ENCODE results near the gene HEY2. TPM values are rescaled to one million over a fixed set of nuclear protein-coding genes. Genes with fewer than 3 reads are reported as not detected.

The HEY2 gene
- total and polyA plus RNA-seq, 2 donors (not counting 1 experiment from before 2014, with no cell fraction given), result 0.12 TPM; not detected in 1

GRCh38 chr6:125789576-125790357 lies 40.3 kb downstream of the HEY2 start:
- Mint-ChIP-seq H3K4me3 (peak overlapping the region; percentile 93), H3K9me3 (ENCODE audit: insufficient read depth) (no peaks in the 10 kb centered on the region), H3K27me3 (no peaks in the 10 kb centered on the region), H3K27ac (peak overlapping the region; percentile 99), H3K4me1 (peaks cover 45% of the 10 kb centered on the region)
- intact Hi-C loops (cut with micrococcal nuclease), result loop anchor here (1.0 to 10.0 kb wide), 6 partner anchors 9 to 1555 kb away; partner anchors contain the start of genes ECHDC1, HEY2 and HINT3
- peaks cover 20 to 30% of the 10 kb centered on the region in 2 donors for H3K4me1 ChIP-seq (ENCODE audit: control insufficient read depth in 2 of 2, insufficient read depth in 2 of 2, low read length in 2 of 2)
- peaks cover 6% of the 10 kb centered on the region for H4K20me1 ChIP-seq (ENCODE audit: control insufficient read depth, insufficient read depth, low read length, poor library complexity, severe bottlenecking)
- ChIA-PET POLR2A (interaction anchor here (1.1 to 3.5 kb wide), 6 partner anchors 9 to 1477 kb away, joined by 3 to 59 read pairs (median 10); partner anchors contain the start of genes HINT3 and TRMT11), CTCF (interaction anchor here (0.8 to 10.4 kb wide), 20 partner anchors 9 to 1477 kb away, joined by 3 to 130 read pairs (median 4); partner anchors contain the start of genes HINT3, RNF146 and TRMT11)
- H3K4me2 ChIP-seq (replicated peaks; ENCODE audit: low read depth, low read length, poor library complexity, severe bottlenecking), result peak overlapping the region; percentile 95
- H3K36me3 ChIP-seq (replicated peaks in 1 of 2; ENCODE audit: control extremely low read depth in 1 of 2, control insufficient read depth in 1 of 2, extremely low read depth in 1 of 2, insufficient read depth in 2 of 2, low read length in 1 of 2), result no peaks in the 10 kb centered on the region
- ATAC-seq (ENCODE audit: low read depth), result no peak
- 21% methylated on average over 15 of the region's 19 CpGs for WGBS (ENCODE audit: insufficient coverage)
- peak overlapping the region; percentile 89 for H3K9ac ChIP-seq (ENCODE audit: low read length)
- H3K27me3 ChIP-seq (replicated peaks in 1 of 4; ENCODE audit: control extremely low read depth in 1 of 4, control insufficient read depth in 3 of 4, insufficient read depth in 4 of 4, low read length in 3 of 4), result no peaks in the 10 kb centered on the region
- H2AFZ ChIP-seq (ENCODE audit: insufficient read depth, low read depth, low read length, poor library complexity, severe bottlenecking), result peak overlapping the region; percentile 90
- TF ChIP-seq, protein P1, sequence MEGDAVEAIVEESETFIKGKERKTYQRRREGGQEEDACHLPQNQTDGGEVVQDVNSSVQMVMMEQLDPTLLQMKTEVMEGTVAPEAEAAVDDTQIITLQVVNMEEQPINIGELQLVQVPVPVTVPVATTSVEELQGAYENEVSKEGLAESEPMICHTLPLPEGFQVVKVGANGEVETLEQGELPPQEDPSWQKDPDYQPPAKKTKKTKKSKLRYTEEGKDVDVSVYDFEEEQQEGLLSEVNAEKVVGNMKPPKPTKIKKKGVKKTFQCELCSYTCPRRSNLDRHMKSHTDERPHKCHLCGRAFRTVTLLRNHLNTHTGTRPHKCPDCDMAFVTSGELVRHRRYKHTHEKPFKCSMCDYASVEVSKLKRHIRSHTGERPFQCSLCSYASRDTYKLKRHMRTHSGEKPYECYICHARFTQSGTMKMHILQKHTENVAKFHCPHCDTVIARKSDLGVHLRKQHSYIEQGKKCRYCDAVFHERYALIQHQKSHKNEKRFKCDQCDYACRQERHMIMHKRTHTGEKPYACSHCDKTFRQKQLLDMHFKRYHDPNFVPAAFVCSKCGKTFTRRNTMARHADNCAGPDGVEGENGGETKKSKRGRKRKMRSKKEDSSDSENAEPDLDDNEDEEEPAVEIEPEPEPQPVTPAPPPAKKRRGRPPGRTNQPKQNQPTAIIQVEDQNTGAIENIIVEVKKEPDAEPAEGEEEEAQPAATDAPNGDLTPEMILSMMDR (IDR thresholded peaks at IDR 0.05), result no peak
- TF ChIP-seq EZH2 (IDR thresholded peaks at IDR 0.05; ENCODE audit: borderline replicate concordance, insufficient read depth, low read depth, low read length, poor library complexity, severe bottlenecking), result no peak
- peak overlapping the region; percentile 70 to 85 for H3K27ac ChIP-seq (ENCODE audit: low read length in 2 of 2)
- no peaks in the 10 kb centered on the region for H3K9me3 ChIP-seq (ENCODE audit: control extremely low read depth in 1 of 3, control insufficient read depth in 2 of 3, insufficient read depth in 1 of 3, low read length in 2 of 3)
- DNase-seq, result no peak
- peak overlapping the region in 4 of 5 experiments; percentile 47 to 88 (median 78) for H3K4me3 ChIP-seq (ENCODE audit: control extremely low read depth in 1 of 5, extremely low read depth in 1 of 5, insufficient read depth in 1 of 5, low read depth in 2 of 5, low read length in 4 of 5)
- peaks cover 24% of the 10 kb centered on the region for H3K79me2 ChIP-seq (ENCODE audit: control insufficient read depth, insufficient read depth, low read length)
